ENCODE results near the gene NSG2.

- TF ChIP-seq, protein P1, sequence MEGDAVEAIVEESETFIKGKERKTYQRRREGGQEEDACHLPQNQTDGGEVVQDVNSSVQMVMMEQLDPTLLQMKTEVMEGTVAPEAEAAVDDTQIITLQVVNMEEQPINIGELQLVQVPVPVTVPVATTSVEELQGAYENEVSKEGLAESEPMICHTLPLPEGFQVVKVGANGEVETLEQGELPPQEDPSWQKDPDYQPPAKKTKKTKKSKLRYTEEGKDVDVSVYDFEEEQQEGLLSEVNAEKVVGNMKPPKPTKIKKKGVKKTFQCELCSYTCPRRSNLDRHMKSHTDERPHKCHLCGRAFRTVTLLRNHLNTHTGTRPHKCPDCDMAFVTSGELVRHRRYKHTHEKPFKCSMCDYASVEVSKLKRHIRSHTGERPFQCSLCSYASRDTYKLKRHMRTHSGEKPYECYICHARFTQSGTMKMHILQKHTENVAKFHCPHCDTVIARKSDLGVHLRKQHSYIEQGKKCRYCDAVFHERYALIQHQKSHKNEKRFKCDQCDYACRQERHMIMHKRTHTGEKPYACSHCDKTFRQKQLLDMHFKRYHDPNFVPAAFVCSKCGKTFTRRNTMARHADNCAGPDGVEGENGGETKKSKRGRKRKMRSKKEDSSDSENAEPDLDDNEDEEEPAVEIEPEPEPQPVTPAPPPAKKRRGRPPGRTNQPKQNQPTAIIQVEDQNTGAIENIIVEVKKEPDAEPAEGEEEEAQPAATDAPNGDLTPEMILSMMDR (IDR thresholded peaks at IDR 0.05; ENCODE audit: insufficient read depth, low read length): no peak
- no peak for TF ChIP-seq POLR2AphosphoS5 (IDR thresholded peaks at IDR 0.05; ENCODE audit: low read depth)
- no peak for TF ChIP-seq SPI1 (IDR thresholded peaks at IDR 0.05; ENCODE audit: borderline replicate concordance, low read depth)
- no peak for TF ChIP-seq REST (IDR thresholded peaks at IDR 0.05; ENCODE audit: insufficient replicate concordance, low read depth)
- no peak for TF ChIP-seq GABPA (IDR thresholded peaks at IDR 0.05; ENCODE audit: low read depth)
These were observed 18.7 kb downstream of the NSG2 start for GRCh38 chr5:174064171-174064570.

Measured in HL-60 (cell line).